ENCODE results near the gene MAP6.

The MAP6 gene

GRCh38 chr11:75667255-75667830 lies 1.5 kb downstream of the MAP6 start:
- DNase-seq (ENCODE audit: low read depth): peak; percentile 38

- DNase-seq (ENCODE audit: low read depth): no peak
Measured at GRCh38 chr11:75665990-75666389, 2.8 kb downstream of the MAP6 start.

GRCh38 chr11:75665126-75665525 lies 3.7 kb downstream of the MAP6 start:
- DNase-seq (ENCODE audit: low read depth): no peak

GRCh38 chr11:75664389-75664788 lies 4.4 kb downstream of the MAP6 start:
- DNase-seq (ENCODE audit: low read depth): no peak

GRCh38 chr11:75663808-75664207 lies 5.0 kb downstream of the MAP6 start:
- no peak for DNase-seq (ENCODE audit: low read depth)

GRCh38 chr11:75659836-75660235 lies 9.0 kb downstream of the MAP6 start:
- no peak for DNase-seq (ENCODE audit: low read depth)

GRCh38 chr11:75656044-75656727 lies 12.7 kb downstream of the MAP6 start:
- peak; percentile 69 for DNase-seq (ENCODE audit: low read depth)

GRCh38 chr11:75655605-75656004 lies 13.2 kb downstream of the MAP6 start:
- peak; percentile 84 for DNase-seq (ENCODE audit: low read depth)

- DNase-seq (ENCODE audit: low read depth): peak; percentile 77
Measured at GRCh38 chr11:75654314-75654713, 14.5 kb downstream of the MAP6 start.

GRCh38 chr11:75653532-75653931 lies 15.3 kb downstream of the MAP6 start:
- no peak for DNase-seq (ENCODE audit: low read depth)

GRCh38 chr11:75652936-75653335 lies 15.9 kb downstream of the MAP6 start:
- no peak for DNase-seq (ENCODE audit: low read depth)

- DNase-seq (ENCODE audit: low read depth): no peak
Measured at GRCh38 chr11:75651218-75651617, 17.6 kb downstream of the MAP6 start.

GRCh38 chr11:75650167-75650723 lies 18.6 kb downstream of the MAP6 start:
- no peak for DNase-seq (ENCODE audit: low read depth)

GRCh38 chr11:75644946-75645345 lies 23.9 kb downstream of the MAP6 start:
- DNase-seq (ENCODE audit: low read depth): no peak

GRCh38 chr11:75644370-75644769 lies 24.5 kb downstream of the MAP6 start:
- peak; percentile 24 for DNase-seq (ENCODE audit: low read depth)

- no peak for DNase-seq (ENCODE audit: low read depth)
Measured at GRCh38 chr11:75642402-75643113, 26.3 kb downstream of the MAP6 start.

GRCh38 chr11:75639762-75640181 lies 29.1 kb downstream of the MAP6 start:
- peak; percentile 73 for DNase-seq (ENCODE audit: low read depth)

- DNase-seq (ENCODE audit: low read depth): no peak
Measured at GRCh38 chr11:75637998-75638397, 30.8 kb downstream of the MAP6 start.

GRCh38 chr11:75635066-75635862 lies 33.6 kb downstream of the MAP6 start:
- DNase-seq (ENCODE audit: low read depth): peak; percentile 61

GRCh38 chr11:75633409-75634066 lies 35.3 kb downstream of the MAP6 start:
- no peak for DNase-seq (ENCODE audit: low read depth)

GRCh38 chr11:75632962-75633361 lies 35.9 kb downstream of the MAP6 start:
- peak; percentile 6 for DNase-seq (ENCODE audit: low read depth)

- no peak for DNase-seq (ENCODE audit: low read depth)
Measured at GRCh38 chr11:75632450-75632849, 36.4 kb downstream of the MAP6 start.
